ENCODE measurements around the gene KCNE1.

The KCNE1 gene

DNA sequence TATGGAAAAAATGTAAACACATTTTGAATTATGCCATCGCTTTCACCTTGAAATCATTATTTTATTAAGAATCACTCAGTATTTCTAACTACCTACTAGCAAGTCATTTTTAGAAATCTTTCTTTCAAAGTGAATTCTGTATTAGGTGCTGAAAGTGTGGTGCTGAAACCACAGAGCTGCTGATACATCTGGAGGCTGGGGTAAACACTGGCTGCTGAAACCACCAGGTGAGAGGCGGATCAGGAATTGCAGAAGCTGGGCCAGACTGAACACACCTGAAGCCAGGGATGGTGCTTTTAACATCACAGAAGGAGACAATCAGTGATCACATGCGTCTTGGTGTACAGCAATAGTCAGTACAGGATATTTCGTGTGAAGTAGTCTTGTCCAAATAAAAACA, 42.2 kb upstream of the KCNE1 start:
- H3K27ac ChIP-seq = no peak overlapping the region
- TF ChIP-seq, protein P1, sequence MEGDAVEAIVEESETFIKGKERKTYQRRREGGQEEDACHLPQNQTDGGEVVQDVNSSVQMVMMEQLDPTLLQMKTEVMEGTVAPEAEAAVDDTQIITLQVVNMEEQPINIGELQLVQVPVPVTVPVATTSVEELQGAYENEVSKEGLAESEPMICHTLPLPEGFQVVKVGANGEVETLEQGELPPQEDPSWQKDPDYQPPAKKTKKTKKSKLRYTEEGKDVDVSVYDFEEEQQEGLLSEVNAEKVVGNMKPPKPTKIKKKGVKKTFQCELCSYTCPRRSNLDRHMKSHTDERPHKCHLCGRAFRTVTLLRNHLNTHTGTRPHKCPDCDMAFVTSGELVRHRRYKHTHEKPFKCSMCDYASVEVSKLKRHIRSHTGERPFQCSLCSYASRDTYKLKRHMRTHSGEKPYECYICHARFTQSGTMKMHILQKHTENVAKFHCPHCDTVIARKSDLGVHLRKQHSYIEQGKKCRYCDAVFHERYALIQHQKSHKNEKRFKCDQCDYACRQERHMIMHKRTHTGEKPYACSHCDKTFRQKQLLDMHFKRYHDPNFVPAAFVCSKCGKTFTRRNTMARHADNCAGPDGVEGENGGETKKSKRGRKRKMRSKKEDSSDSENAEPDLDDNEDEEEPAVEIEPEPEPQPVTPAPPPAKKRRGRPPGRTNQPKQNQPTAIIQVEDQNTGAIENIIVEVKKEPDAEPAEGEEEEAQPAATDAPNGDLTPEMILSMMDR (conservative IDR thresholded peaks at IDR 0.05) = no peak

GRCh38 chr21:34553151-34553952, 41.3 kb upstream of the KCNE1 start:
- H3K27ac ChIP-seq = peak overlapping the region; percentile 22
- TF ChIP-seq, protein P1 (conservative IDR thresholded peaks at IDR 0.05) = no peak

GRCh38 chr21:34552360-34553098, 40.5 kb upstream of the KCNE1 start:
- H3K27ac ChIP-seq = peak overlapping the region; percentile 22
- TF ChIP-seq, protein P1 (conservative IDR thresholded peaks at IDR 0.05) = no peak

- TF ChIP-seq, protein P1 (conservative IDR thresholded peaks at IDR 0.05) = no peak
- no peak overlapping the region for H3K27ac ChIP-seq
Observed at GRCh38 chr21:34550182-34550799, 38.3 kb upstream of the KCNE1 start.

GRCh38 chr21:34548781-34549376, 36.9 kb upstream of the KCNE1 start:
- H3K27ac ChIP-seq = no peak overlapping the region
- TF ChIP-seq, protein P1 (conservative IDR thresholded peaks at IDR 0.05) = no peak

DNA sequence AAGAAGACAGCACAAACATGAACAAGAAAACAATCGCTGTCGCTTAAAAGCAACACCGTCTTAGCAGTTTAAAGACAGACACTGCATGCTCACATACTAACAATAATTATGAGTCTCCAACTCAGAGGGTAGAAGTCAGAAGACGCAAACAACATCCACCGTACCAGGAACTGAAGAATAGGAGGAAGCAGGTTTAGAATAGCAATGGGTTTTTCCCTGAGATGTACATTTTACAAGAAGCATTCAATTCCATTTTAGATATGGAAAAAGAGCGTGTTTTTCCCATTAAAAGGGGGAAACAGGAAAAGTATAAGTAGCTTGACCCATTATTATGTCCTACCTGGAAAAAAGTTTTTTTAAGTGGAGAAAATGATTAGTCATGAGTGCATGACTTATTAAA, 34.5 kb upstream of the KCNE1 start:
- TF ChIP-seq, protein P1 (conservative IDR thresholded peaks at IDR 0.05) = no peak
- H3K27ac ChIP-seq = no peak overlapping the region

Data from VCaP (cell line).